ENCODE data around the gene CDK19. TPM values are rescaled to one million over a fixed set of nuclear protein-coding genes. Genes with fewer than 3 reads are reported as not detected.
A peak's percentile ranks its signal among the peaks of the same experiment; 100 is the strongest.

The CDK19 gene
- total RNA-seq, 1 experiment from 2014 or later = 11.7 TPM

GRCh38 chr6:110656492-110656891, 158.8 kb downstream of the CDK19 start:
- peak; percentile 55; the same call in 1 of the 2 replicates for ATAC-seq
- ChIA-PET POLR2A (no interaction called here), CTCF (no interaction called here)
- peaks cover 18% of the 10 kb centered on the region for H3K4me1 Mint-ChIP-seq
- no peak for DNase-seq (ENCODE audit: low spot score)
- no peak for TF ChIP-seq FOXK1 (CRISPR knock-in tag; IDR thresholded peaks at IDR 0.05)
- TF ChIP-seq PREB (CRISPR knock-in tag; IDR thresholded peaks at IDR 0.05; ENCODE audit: borderline replicate concordance) = no peak
- no peak for TF ChIP-seq ZNF512 (CRISPR knock-in tag; IDR thresholded peaks at IDR 0.05; ENCODE audit: borderline replicate concordance)
- TF ChIP-seq ELF4 (CRISPR knock-in tag; IDR thresholded peaks at IDR 0.05; ENCODE audit: low read depth) = no peak
- TF ChIP-seq ATF3 (CRISPR knock-in tag; conservative IDR thresholded peaks at IDR 0.05) = no peak
- no peak for TF ChIP-seq MYBL2 (CRISPR knock-in tag; IDR thresholded peaks at IDR 0.05)
- TF ChIP-seq ATF1 (CRISPR knock-in tag; IDR thresholded peaks at IDR 0.05) = no peak
- no peak for TF ChIP-seq E2F5 (CRISPR knock-in tag; IDR thresholded peaks at IDR 0.05)
- no peak for TF ChIP-seq HMGA2 (CRISPR knock-in tag; IDR thresholded peaks at IDR 0.05)
- no peak for TF ChIP-seq ERG (CRISPR knock-in tag; IDR thresholded peaks at IDR 0.05)
- no peak for TF ChIP-seq NR2C2 (CRISPR knock-in tag; IDR thresholded peaks at IDR 0.05)
- no peak for TF ChIP-seq NR1H2 (CRISPR knock-in tag; IDR thresholded peaks at IDR 0.05)
- TF ChIP-seq AFF4 (CRISPR knock-in tag; IDR thresholded peaks at IDR 0.05; ENCODE audit: borderline replicate concordance) = no peak
- TF ChIP-seq GABPB1 (CRISPR knock-in tag; IDR thresholded peaks at IDR 0.05) = no peak
- no peak for TF ChIP-seq JUN (CRISPR knock-in tag; IDR thresholded peaks at IDR 0.05)
- TF ChIP-seq ATF2 (CRISPR knock-in tag; IDR thresholded peaks at IDR 0.05; ENCODE audit: borderline replicate concordance, low read depth) = no peak
- H3K4me3 Mint-ChIP-seq = no peak overlapping the region
- no peak overlapping the region for H3K27ac Mint-ChIP-seq
- H3K27me3 Mint-ChIP-seq (ENCODE audit: low read depth) = no peaks in the 10 kb centered on the region
- no peaks in the 10 kb centered on the region for H3K36me3 Mint-ChIP-seq
- H3K9me3 Mint-ChIP-seq = no peaks in the 10 kb centered on the region

Data from WTC11 (cell line).